Heart right ventricle (tissue), 16 donors: ENCODE data around the gene CDK10. TPM values are rescaled to one million over a fixed set of nuclear protein-coding genes. Genes with fewer than 3 reads are reported as not detected.
"Not testable (repeated sequence)": the region's sequence is repeated elsewhere in the genome, so short reads cannot be mapped to it uniquely, and the experiment has no call there.

Source experiments
- ATAC-seq, 8 donors: fragments of 200-7000 bp; cut with Tn5 transposase; one replicate each; pipeline ENCODE4 v1.9.1; 2020; ENCODE audit warnings: mild to moderate bottlenecking in 8 of 8, moderate library complexity in 8 of 8, moderate number of reproducible peaks in 1 of 8
- DNase-seq, 2 donors: peaks; one replicate each; pipeline ENCODE4 v3.0.0-alpha.2; 2020
- H3K27ac ChIP-seq, 10 donors: fragments of 200-600 bp; sonication (generic) in 2 of 10; one replicate each; pipeline versions ENCODE4 v1.5.0 to v1.8.0; 2020 to 2022; ENCODE audit warnings: mild to moderate bottlenecking in 3 of 10
- H3K27me3 ChIP-seq, 7 donors: fragments of 200-600 bp; one replicate each; pipeline ENCODE4 v1.8.0; 2021 to 2022; ENCODE audit warnings: mild to moderate bottlenecking in 2 of 7
- H3K36me3 ChIP-seq, 9 donors: fragments of 200-600 bp; sonication (generic) in 1 of 9; one replicate each; pipeline versions ENCODE4 v1.5.0 to v1.8.0; 2020 to 2022; ENCODE audit warnings: mild to moderate bottlenecking in 2 of 9
- H3K4me1 ChIP-seq, 9 donors: fragments of 200-600 bp; sonication (generic) in 1 of 9; one replicate each; pipeline versions ENCODE4 v1.5.0 to v1.8.0; 2020 to 2022; ENCODE audit warnings: mild to moderate bottlenecking in 4 of 9
- H3K4me3 ChIP-seq, 10 donors: fragments of 200-600 bp; sonication (generic) in 2 of 10; one replicate each; pipeline versions ENCODE4 v1.5.0 to v1.8.0; 2020 to 2022; ENCODE audit warnings: mild to moderate bottlenecking in 7 of 10, moderate library complexity in 2 of 10
- H3K9me3 ChIP-seq, 11 donors: fragments of 200-600 bp in 10 of 11; sonication (generic) in 2 of 11; one replicate each; pipeline versions ENCODE4 v1.5.0 to v1.8.0; 2013 to 2022; ENCODE audit warnings: mild to moderate bottlenecking in 2 of 11, control low read depth in 1 of 11, moderate library complexity in 1 of 11
- WGBS, 2 donors: extraction: QIAGEN DNeasy Blood & Tissue Kit; methylation state at CpG; one replicate each; pipeline ENCODE4 v1.1.7; 2013; ENCODE audit warnings: inconsistent platforms in 1 of 2; 5-methylcytosine and 5-hydroxymethylcytosine counted together
- intact Hi-C, 10 donors: fragments of 100-400 bp; cut with DNase I; formaldehyde crosslinking; loops; one replicate each; pipeline versions ENCODE4 v1.11.1 to v1.14.2; 2022
- polyA plus RNA-seq, 2 donors: library from polyadenylated mRNA; stranded (reverse); fragments of 200-250 nt; gene quantifications; one replicate each; pipeline ENCODE4 v1.2.3, GENCODE V29; 2013
- total RNA-seq, 10 donors: library from RNA; stranded (reverse); fragmentation: NEBNext Ultra II Directional in 3 of 10; extraction: Animal tissue kit (Norgen Biotek cat#: 25700) in 3 of 10; gene quantifications; one replicate each; pipeline versions ENCODE4 v1.2.1 to v1.2.4, GENCODE V29; 2021 to 2023
- TF ChIP-seq, protein P1 (sequence below), 9 donors: fragments of 200-600 bp; sonication (generic) in 2 of 9; IDR thresholded peaks; one replicate each; pipeline versions ENCODE4 v1.5.0 to v1.8.0; 2021 to 2022; ENCODE audit warnings: antibody characterized with exemption in 9 of 9, mild to moderate bottlenecking in 5 of 9, moderate library complexity in 1 of 9
- donor health status: Arrhythmogenic right ventricular cardiomyopathy.
- donor health status: ischemic (EF 13 %, LVEDD 7.1; RV severe dilation, severe dysfunction).
- donor health status: healthy with polysubstance abuse.
- donor health status: DM: no; HTN: yes; CAD: no.
- donor health status: DM: no; HTN: no; CAD: no.
- donor health status: ischemic (EF 25% LVEDD 6.9; RV normal size, moderate dysfunction).
- donor health status: ischemic (EF 25% LVEDD 5.7; RV mildly dilated, moderate dysfunction).
- donor health status: healthy.
- donor health status: DM: yes; HTN: yes; CAD: no.
- donor health status: Ischemic cardiomyopathy.
- donor health status: ischemic (EF 35%, LVEDD 5.7; RV mildly dilated, moderate dysfunction).
- donor health status: nonischemic (EF 11% LVEDD 7.7; RV severe dilation, severe dysfunction).
- donor health status: DM: yes; HTN: yes; CAD: no.
- donor health status: PGD.
- donor health status: ischemic (EF 29% LVEDD 5.4; RV normal size, mild dysfunction).
- donor health status: nonischemic (EF 23%, LVEDD 6.1; RV moderate dilation, normal function).

CDK10 gene
- total and polyA plus RNA-seq, 12 donors, result 14.7 to 63.4 (median 21.7) TPM

DNA sequence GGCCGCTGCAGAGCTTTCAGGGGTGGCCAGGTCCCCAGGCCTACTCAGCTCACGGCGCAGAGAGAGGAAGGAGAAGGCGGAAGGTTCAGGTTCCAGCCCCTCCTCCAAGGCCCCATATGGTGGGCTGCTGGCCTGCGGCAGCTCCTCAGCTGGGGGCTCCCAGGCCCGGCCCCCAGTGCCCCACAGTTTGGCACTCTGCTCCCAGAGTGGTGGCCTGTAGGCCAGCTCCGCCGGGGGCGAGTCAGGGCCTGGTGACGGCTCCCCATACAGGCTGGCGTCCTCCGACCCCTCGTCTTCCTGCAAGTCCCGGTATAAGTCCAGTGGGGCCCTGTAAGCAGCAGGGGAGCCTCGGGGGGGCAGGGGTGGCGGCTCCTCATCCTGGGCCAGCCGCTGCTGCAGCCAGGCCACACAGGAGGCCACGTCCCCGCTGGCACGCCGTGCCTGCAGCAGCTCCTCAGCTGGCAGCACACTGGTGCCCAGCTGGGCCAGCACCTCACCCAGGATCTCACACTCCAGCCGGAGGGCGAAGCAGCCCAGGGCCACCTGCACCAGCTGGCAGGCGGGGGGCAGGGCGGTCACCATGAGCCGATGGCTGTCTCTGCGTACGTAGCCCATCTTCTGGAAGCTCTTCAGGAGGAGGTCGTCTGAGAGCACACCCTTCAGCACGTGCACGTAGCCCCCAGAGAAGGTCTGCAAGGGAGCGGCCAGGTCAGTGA is 11.3 kb downstream of the CDK10 start:
- ATAC-seq, result no peak
- no peak for DNase-seq
- Histone ChIP-seq H3K4me3 (no peak overlapping the region), H3K27me3 (no peaks in the 10 kb centered on the region), H3K36me3 (peaks cover 0 to 53% (median 7%) of the 10 kb centered on the region in 9 donors), H3K27ac (no peak overlapping the region), H3K9me3 (no peaks in the 10 kb centered on the region), H3K4me1 (peaks cover 10 to 34% (median 26%) of the 10 kb centered on the region in 9 donors)
- 89% methylated on average over 32 of the region's 32 CpGs for WGBS, 2 donors
- intact Hi-C loops, result no loop called here
- TF ChIP-seq, protein P1, sequence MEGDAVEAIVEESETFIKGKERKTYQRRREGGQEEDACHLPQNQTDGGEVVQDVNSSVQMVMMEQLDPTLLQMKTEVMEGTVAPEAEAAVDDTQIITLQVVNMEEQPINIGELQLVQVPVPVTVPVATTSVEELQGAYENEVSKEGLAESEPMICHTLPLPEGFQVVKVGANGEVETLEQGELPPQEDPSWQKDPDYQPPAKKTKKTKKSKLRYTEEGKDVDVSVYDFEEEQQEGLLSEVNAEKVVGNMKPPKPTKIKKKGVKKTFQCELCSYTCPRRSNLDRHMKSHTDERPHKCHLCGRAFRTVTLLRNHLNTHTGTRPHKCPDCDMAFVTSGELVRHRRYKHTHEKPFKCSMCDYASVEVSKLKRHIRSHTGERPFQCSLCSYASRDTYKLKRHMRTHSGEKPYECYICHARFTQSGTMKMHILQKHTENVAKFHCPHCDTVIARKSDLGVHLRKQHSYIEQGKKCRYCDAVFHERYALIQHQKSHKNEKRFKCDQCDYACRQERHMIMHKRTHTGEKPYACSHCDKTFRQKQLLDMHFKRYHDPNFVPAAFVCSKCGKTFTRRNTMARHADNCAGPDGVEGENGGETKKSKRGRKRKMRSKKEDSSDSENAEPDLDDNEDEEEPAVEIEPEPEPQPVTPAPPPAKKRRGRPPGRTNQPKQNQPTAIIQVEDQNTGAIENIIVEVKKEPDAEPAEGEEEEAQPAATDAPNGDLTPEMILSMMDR (IDR thresholded peaks at IDR 0.05), result no peak

DNA sequence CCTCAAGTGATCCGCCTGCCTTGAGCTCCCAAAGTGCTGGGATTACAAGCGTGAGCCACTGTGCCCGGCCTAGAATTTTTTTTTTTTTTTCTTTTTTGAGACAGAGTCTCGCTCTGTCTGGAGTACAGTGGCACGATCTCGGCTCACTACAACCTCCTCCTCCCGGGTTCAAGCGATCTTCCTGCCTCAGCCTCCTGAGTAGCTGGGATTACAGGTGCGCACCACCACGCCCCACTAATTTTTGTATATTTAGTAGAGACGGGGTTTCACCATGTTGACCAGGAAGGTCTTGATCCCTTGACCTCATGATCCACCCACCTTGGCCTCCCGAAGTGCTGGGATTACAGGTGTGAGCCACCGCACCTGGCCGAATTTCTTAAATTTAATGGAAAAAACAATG is 12.2 kb downstream of the CDK10 start:
- H3K27ac ChIP-seq, intact Hi-C loops, H3K27me3 ChIP-seq, ATAC-seq, H3K4me3 ChIP-seq, H3K9me3 ChIP-seq, DNase-seq: not testable (repeated sequence)
- peaks cover 10 to 34% (median 26%) of the 10 kb centered on the region in 9 donors for H3K4me1 ChIP-seq
- H3K36me3 ChIP-seq, result peaks cover 0 to 44% (median 0%) of the 10 kb centered on the region in 9 donors
- WGBS, 2 donors, result 98% methylated on average over 14 of the region's 14 CpGs

DNA sequence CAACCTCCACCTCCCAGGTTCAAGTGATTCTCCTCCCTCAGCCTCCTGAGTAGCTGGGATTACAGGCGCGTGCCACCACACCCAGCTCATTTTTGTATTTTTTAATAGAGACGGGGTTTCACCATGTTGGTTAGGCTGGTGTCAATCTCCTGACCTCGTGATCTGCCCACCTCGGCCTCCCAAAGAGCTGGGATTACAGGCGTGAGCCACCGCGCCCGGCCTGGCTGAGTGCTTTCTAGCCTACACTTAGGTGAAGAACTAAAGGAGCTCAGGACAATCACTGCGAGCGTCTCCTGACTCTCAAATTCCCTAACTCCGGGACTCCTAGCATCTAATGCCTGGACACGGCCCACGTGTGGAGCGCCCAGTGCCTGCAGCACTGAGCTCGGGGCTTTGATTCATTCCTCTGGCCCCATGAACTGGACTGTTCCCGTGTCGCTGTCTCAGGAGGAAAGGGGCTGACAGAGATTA is 13.2 kb downstream of the CDK10 start:
- peaks cover 10 to 34% (median 26%) of the 10 kb centered on the region in 9 donors for H3K4me1 ChIP-seq
- WGBS, 2 donors, result 56 to 57% methylated on average over 18 of the region's 18 CpGs
- peak overlapping the region in 8 of 10 donors; percentile 59 to 77 (median 70) for H3K4me3 ChIP-seq
- peaks cover 0 to 35% (median 0%) of the 10 kb centered on the region in 9 donors for H3K36me3 ChIP-seq
- intact Hi-C loops, result loop anchor here in 7 of 10 donors (1.0 to 10.0 kb wide), 8 partner anchors 21 to 173 kb away; partner anchors contain the start of genes VPS9D1 (in 3 of the 7), ZNF276 (in 2 of the 7) and TCF25 (in 1 of the 7)
- peak overlapping the region in 9 of 10 donors; percentile 1 to 85 (median 76) for H3K27ac ChIP-seq
- not testable (repeated sequence) for ATAC-seq, DNase-seq, H3K27me3 ChIP-seq, H3K9me3 ChIP-seq

DNA sequence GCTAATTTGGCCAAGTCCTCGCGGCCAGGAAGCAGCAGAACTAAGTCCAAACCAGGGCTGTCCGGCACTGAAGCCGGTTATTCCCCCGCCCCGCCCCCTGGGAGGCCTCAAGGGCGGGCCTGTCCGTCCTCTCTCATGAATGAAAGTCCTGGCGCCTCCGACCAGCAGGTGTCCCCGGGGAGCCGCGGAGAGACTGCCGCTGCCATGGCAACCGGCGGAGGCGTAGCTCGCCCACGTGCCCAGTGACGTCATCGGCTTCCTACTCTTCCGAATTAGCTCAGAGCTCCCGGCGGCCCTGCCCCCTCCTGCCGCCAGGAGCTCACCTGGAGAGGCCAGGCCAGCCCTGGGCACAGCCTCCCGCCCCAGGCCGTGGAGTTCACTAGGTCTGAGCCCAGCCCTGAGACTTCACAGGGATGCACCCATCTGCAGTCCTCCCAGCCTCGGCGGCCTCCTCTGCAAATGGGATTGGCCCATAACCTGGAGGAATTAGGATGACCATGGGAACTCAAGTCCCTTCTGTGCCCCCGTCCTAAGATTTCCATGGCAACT is 13.7 kb downstream of the CDK10 start:
- H3K27ac ChIP-seq, result peak overlapping the region; percentile 1 to 85 (median 75)
- DNase-seq (peak; percentile 98 to 99), ATAC-seq (peak; percentile 73 to 92 (median 82))
- 1% methylated on average over 30 of the region's 30 CpGs for WGBS, 2 donors
- peaks cover 0 to 31% (median 0%) of the 10 kb centered on the region in 9 donors for H3K36me3 ChIP-seq
- peak overlapping the region; percentile 59 to 78 (median 74) for H3K4me3 ChIP-seq
- H3K9me3 ChIP-seq, result no peaks in the 10 kb centered on the region
- TF ChIP-seq, protein P1 (IDR thresholded peaks at IDR 0.05), result peak; percentile 42 to 81 (median 69)
- no peaks in the 10 kb centered on the region for H3K27me3 ChIP-seq
- intact Hi-C loops, result loop anchor here in 7 of 10 donors (1.0 to 10.0 kb wide), 8 partner anchors 20 to 172 kb away; partner anchors contain the start of genes VPS9D1 (in 3 of the 7), ZNF276 (in 2 of the 7) and TCF25 (in 1 of the 7)
- peaks cover 10 to 34% (median 26%) of the 10 kb centered on the region in 9 donors for H3K4me1 ChIP-seq
